GM18499 (cell line): ENCODE measurements around the gene HOXA4.

Source experiments
- ATAC-seq: cut with Tn5 transposase; IDR thresholded peaks from one replicate; pipeline ENCODE4 v1.9.1; 2021; ENCODE audit warnings: moderate number of reproducible peaks; ENCODE audit not compliant: insufficient read depth, unreplicated experiment

HOXA4 gene

DNA sequence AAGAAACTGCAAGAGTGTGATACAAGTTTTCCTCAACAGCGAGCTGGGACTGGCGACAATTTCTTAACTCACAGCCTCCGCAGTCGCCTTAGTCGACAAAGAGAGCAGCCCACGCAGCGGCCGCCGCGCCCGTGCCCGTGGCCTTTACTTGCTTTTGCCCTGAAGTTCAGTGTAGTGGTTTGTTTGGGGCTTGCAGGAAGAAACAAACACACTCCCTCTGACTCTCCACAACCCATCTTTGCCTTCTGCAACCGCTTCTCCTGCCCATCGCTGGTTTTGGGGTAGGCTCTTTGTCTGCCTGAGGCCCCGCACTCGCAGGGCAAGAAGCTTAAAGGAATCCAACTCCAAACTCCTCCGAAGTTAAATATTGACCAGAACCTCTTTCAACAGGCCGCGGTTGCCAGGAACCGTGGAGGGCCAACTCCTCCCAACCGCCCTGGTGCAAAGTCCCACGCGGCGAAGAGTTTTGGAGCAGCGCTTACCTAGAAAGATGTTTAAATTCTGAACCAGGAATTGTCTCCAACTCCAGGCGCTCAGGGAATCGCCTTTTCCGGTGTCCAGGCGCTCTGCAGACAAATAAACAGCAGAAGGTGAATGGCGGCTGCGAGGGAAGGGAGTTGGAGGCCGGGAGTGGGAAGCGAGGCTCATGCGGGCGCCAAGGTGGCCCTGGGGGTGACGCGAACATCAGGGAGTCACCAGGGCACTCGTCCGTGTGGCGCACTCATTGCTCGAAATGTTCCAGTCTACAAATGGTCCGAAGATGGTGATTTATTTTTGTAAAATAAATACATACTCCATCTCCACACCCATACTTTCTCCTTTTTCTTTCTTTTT is 8.3 kb downstream of the HOXA4 start:
- no peak for ATAC-seq

DNA sequence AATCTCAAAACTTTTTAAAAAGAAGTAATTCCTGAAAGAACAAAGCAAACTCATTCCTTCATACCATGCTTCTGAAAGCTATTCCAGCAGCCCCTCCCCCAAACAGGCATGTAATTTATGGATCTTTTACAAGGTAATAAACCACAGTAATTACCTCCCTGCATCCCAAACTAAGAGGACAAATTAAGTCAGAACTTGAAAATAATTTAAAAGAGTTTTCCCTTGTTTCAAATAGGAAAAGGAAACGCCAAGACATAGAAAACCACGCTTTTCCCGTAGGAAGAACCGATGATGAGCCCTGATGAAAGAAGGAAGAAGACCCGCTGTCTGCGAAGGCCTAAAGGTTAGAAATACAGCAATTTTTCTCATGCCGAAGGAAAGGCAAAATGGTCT is 8.9 kb downstream of the HOXA4 start:
- no peak for ATAC-seq

DNA sequence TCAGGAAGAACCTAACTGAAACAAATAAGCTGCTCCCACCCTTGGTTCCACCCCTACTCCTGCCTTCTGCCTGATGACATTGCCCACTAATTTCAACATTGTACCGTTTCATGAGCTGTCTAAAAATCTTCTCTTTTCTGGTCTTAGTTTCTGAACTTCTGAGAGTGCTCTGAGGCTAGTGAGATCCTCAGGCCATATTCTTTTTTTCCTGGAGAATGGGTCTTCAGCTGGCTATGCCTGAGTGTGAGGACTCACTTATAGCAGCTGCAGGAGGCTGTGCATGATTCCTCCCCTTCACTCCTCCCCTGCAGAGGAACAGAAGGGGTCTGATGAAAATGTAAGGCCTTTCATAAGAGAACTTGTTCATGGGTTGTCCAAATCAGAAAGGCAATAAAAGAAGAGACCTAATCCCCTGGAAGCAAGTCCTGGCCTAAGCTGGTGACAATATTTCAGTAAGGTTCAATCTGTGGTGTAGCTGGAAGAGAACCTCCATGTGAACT is 11.1 kb downstream of the HOXA4 start:
- no peak for ATAC-seq

DNA sequence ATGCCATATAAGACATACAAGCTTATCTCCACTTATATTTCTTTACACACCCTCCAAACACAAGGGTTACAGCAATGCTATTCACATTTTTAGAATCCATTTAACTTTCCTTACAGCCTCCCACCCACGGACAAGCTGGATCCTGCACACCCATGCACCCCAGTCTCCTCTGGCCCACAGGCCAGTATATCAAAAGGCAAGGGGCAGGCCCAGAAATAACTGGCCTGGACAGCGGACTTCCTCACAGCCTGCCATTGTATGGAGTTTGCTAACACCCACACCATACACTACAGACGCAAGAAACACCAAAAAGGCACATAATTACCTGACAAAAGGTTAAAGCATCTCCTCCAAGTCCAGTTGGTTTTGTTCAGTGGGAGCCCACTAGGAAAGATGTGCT is 12.0 kb downstream of the HOXA4 start:
- no peak for ATAC-seq

DNA sequence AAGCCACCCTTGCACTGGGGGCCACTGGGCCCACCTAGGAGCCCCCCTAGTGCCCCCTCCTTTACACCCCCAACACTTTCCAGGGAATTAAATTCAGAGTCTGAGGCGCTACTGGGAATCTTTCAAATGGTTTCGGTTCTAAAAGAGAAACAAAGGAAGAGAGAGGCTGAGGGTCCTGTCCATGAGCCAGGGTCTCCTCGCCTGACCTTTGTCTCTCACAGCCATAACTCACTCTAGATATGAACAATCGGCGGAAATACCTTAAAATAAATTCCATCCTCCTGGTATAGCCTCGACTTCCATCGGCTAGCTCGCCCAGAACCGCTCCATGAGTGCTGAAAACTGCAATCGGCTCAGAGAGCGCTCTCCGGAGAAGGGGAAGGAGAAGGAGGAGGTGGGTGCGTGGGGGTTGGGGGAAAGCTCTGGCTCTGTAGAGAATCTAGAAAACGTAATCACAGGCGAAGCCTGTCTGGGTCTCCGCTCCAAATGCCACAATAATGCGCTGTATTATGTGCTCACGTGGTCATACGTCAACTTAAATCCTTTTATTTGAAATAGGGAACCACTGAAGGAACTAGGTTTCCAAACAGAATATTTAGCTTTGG is 12.6 kb downstream of the HOXA4 start:
- no peak for ATAC-seq

DNA sequence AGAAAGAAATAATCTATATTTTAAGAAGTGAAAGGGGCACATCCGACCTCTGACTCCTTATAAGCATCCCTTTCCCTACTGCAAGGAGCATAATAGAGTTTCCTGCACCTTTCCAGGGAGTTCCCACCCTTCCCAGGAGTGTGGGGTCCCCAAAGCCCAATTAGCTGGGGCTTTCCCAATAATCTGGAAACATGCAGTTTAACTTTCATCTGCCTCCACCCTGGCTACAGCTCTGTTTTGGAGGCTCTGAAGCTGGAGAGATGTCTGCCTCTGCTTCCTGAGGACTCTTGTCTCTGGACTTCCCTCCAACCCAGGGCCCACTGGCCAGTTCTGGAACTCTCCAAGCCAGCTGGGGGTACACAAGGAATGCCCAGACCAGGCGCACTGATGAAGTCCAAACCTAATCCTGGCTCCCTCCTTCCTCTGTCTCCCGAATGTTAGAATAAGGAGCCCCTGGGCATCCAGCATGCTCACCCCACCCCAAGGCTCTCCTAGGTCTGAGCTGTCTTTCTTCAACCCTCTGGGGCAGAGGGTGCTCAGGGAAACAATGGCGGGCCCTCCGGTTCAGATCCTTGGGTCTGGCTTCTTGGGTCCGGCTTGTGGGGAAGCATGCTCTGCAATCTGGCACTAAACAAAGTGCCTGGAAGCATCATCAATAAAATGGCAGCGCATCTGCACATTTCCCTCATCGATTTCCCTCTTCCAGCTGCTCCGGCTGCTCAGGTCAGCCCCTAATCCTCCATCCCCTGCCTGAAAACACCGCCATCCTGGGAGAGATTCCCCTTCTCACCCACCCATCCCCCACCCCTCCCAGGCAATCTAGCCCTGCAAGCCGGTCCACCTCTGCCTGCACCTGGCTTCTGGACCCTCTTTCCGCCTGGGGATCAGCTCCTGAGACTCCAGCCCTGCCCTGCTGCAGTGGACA is 13.3 kb downstream of the HOXA4 start:
- ATAC-seq = no peak

DNA sequence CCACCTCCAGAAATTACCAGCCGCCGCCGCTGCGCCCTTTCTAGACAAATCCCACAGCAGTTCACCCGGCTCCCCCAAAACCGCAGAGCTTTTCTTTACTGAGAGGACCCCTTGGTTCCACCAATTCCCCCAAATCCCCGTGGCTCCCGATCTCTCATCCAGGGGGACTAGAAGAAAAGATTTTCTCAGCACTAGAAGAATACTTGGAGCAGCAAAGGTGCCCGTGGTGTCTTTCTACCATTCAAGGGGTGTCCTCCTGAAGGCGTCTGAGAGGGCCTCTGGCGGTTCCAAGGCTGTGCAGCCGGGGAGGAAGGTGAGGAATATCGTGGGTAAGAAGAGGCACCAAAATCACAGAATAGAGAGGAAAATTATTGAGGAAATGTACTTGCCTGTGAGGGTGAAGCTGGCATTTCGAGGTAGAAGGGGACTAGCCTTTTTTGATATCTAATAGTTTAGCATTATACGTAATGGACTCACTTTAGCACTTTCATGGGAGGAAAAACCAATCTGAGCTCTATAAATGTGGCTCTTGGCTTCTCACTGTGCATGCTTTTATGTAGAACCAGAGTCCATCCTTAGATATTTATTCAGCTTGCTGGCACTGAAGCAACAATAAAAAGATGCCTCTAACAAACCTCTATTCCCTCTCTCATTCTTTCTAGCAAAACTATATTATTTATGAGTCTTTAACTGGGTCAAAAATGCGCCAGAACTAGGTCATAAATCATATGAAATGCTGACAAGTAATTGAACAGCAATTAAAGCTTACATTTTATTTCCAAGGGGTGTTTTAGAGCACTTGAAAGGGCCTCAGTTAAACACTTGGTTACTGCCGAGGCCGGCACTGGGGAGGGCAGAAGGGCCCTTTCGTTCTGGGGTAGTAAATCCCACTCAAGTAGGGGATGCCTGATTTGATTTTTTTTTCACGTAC is 14.3 kb downstream of the HOXA4 start:
- no peak for ATAC-seq

DNA sequence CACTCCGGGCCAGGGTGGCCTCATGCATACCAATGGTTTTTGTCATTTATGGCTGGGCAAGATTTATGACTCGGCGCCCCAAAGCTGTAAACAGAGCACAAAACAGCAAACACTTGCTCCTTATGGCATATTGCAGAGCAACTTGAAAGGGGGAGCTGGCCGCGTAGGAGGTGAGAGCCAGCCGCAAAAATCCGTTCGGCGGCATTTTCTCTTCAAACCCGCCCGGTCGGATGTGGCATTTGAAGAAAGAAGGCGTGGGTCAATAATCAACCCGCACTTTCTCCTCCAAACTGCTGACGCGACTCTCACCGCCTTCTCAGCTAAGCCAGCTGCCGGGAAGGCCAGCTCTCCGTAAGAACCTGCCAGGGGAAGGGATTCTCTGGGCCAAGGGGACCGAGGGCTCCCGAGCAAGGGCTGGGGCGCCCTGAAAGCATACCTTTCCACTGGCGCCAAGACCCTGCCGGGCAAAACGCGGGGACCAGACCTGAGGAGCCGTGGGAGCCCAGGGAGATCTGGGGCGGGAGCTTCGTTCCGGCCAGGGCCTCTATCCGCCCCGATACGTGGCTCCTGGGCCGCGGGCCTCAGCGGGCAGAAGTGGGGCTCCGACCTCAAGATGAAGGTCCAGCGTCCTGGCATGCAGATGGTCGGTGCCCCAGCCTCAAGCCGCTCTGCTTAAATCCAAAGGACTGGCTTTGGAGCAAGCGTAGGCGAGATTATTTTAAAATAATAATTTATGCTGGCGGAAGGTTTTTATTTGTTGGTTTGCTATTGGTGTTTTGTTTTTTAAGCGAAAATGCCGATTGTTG is 15.1 kb downstream of the HOXA4 start:
- no peak for ATAC-seq

DNA sequence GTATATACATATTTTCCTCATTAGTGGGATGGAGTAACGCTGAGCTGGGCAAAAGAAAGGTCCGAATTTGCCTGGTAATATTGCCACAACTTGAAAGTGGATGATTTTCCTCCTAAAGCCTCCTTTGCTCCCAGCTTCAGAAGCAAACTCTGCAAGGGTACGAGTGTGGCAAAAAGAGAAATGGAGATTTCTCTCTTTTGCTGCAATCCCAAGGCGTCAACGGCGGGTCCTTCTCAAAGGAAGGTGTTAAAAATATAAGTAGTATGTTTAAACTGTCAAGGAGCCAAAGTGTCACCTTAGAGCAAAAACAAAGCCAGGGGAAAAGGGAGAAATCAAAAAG is 15.7 kb downstream of the HOXA4 start:
- no peak for ATAC-seq

DNA sequence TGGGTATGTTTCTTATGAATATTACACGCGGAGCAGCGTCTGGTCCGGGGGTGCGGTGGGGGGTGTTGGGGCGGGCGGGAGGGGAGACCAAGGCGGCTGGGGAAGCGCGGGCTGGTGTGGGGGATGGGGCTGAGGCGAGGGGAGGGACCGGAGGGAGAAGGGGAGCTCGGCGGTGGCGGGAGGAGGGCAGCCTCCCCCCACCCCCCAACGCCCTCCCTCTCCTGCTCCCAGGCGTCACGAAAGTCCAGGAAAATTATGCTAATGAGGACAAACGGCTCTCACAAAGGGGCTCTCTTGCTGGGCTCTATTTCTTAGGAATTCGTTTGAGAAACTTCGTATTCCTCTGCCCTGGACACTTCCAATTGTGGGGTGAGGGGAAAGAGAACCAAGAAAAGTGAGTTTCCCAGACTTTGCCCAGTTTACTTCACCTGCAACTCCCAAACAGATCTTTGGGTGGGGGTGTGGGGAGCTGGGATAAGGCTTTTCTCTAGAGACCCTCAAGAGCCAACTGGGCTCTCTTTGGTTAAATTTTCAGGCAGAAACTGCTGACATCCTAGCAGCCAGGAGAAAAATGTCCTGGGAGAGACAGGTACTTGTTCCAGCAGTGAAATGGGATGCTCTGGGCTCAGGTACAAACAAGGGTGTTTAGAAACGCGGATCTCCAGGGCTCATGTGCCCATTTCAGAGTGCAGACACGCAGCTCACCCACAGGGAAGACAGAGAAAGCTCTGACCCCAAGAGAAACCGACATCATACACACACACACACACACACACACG is 16.4 kb downstream of the HOXA4 start:
- no peak for ATAC-seq

DNA sequence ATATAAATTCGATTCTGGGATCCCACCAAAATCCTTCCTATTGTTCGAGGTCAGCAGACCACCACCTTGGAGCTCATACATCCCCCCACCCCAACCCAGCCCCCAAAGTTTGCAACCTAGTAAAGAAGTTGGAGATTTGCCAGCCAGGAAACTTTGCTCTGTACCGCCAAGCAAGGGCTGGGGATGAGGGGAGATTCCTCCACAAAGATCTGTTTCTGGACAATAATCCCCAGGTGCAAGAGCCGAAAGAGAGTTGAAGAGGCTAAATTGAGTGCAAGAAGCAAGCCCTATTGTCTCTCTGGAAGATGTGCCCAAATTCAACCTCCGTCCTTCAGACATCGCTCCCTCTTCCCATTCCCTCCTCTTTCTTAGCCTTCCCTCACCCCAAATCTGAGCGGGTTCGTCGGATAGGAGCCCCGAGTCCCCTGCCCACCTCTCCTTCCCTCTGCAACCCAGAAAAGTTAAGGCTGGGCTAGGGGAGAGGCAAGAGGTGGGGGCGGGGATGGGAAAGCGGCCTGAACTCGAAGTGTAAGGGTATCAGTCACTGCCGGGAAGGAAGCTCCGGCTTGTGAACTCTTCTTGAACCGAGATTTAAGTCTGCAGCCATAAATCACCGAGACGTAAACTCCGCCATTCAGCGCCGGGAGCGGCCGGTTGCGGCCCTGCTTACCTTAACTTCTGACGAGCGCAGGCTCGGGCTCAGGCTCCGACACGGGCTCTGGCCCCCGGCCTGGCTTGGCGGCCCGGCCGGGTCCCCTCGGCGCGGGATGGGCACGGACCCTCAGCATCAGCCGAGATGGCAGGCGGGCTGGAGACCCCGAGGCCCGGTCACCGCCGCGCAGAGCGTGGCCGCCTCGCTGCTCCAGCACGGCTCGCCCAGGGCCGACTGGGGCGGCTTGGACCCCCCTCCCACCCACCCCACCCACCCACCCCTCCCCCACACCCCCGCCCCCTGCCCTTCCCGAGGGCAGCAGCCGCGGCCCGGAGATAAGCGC is 17.3 kb downstream of the HOXA4 start:
- no peak for ATAC-seq

DNA sequence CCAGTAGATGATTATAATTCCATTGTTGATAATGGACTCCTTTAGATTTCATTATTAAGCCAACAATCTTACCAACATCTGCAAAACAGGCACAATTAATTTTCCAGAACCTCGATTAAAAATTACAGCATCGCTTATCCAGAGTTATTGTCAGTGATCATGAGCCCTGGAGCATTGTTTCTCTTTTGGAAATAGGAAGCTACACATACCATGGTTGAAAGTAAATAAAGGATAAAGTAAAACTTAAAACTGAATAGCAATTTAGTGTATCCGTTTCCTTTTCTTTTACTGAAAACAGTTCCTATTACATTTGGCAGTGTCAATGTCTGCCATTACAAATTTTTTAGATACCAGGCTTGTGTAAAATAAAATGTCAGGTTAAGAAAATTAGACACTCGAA is 18.2 kb downstream of the HOXA4 start:
- ATAC-seq = no peak

DNA sequence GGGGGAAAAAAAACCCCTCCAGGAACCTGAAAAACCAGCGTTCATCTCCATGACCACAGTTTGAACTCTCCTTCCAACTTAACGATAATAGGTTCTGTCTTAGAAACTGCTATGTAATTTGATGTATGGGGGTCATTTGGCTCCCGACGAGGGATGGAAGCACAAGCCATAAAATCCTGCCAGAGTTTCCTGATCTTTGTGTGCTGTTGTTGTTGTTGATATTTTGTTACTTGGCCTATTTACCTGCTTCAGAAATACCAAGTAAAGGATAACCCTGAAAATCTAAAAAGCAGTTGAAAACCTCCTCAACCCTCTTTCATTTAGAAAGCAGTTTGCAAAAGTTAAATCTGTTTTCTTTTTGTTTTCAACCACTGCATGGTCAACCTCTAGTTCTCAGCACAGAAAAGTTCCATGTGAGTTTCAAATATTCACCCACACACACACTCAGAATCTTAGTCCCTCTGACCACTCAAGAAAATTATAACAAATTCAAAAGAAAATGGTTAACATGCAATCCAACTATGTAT is 18.7 kb downstream of the HOXA4 start:
- no peak for ATAC-seq

DNA sequence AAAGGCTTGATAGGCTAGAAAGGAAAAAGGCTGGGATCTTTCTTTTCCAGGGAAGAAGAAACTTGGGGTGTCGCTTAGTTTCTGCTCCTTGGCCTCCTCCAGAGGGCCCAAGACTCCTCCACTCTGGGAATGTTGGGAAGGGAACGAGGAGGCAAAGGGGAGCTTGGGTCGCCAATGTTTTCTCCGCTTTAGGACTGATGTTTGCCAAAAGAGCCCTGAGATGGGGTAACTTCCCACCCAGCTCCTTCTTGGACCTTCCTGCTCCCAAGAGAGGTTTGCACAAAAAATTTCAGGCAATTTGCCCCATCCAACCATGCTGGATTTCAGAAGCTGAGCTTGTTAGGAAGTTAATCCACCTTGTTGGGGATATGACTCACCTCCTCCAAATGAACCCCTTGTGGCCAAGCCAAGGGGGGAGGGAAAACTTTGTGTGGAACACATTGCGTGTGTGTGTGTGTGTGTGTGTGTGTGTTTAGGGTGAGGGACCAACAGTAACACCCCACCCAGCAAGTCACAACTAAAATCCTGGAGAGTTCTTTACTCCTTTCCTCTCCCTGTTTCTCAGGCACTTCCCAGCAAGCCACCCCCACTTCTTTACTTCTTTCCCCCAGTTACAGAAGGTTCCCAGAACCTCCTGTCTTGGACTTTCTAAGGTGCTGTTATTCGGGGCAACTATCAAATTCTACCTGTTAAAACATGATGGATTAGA is 19.4 kb downstream of the HOXA4 start:
- ATAC-seq = no peak

DNA sequence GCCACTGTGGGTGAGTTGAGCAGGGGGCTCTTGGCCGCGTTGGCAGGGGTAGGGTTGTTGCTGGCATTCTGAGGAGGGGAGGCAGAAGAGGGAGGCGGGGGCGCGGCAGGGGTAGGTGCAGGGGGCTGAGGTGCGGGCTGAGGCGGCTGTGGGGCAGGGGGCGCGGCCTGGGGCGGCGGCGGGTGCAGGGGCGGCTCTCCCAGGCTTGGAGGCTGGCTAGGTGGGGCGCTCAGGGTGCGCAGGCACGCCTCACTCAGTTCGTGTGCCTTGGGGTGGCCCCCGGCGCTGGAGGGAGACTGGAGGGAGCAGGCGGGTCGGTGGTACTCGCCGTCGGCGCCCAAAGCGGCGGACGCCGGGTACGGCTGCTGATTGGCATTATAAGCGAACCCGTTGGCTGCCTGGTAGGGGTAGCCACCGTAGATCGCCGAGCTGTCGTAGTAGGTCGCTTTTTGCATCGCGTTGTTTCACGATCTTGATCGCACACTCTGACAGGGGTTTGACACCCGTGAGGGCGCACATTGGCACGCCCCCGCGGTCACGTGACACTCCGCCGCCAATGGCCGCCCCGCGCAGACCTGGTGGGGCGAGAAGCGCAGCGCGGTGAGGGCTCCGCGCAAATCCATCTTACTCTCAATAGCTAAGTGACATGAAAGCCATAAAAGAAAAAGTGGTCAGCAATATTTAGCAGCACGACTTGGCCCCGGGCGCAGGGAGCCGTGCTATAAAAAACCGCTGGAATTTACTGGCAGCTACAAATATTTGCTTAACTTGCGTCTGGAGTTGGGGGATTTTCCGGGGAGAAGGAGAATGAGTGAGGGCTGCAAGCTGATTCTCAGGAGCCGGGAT is 20.1 kb downstream of the HOXA4 start:
- ATAC-seq = no peak
